Left ventricle myocardium inferior (tissue), 1 donor: ENCODE results near the gene PLEKHG3. TPM values are rescaled to one million over a fixed set of nuclear protein-coding genes. Genes with fewer than 3 reads are reported as not detected.

Source experiments
- DNase-seq: peaks from one replicate; pipeline ENCODE4 v3.0.0-alpha.2; 2020
- H3K27ac ChIP-seq: fragments of 200-600 bp; replicated peaks from 2 replicates; pipeline ENCODE4 v1.8.0; 2021
- H3K27me3 ChIP-seq: fragments of 200-600 bp; 2 replicates; pipeline ENCODE4 v1.8.0; 2021; ENCODE audit warnings: low read depth
- H3K36me3 ChIP-seq: fragments of 200-600 bp; 2 replicates; pipeline ENCODE4 v1.8.0; 2021
- H3K4me1 ChIP-seq: fragments of 200-600 bp; 2 replicates; pipeline ENCODE4 v1.8.0; 2021
- H3K4me3 ChIP-seq: fragments of 200-600 bp; 2 replicates; pipeline ENCODE4 v1.8.0; 2021; ENCODE audit warnings: mild to moderate bottlenecking, moderate library complexity
- H3K9me3 ChIP-seq: fragments of 200-600 bp; replicated peaks from 2 replicates; pipeline ENCODE4 v1.8.0; 2021
- CTCF ChIP-seq: fragments of 200-600 bp; IDR thresholded peaks from 2 replicates; pipeline ENCODE4 v1.8.0; 2021; ENCODE audit warnings: antibody characterized with exemption, mild to moderate bottlenecking, borderline replicate concordance
- intact Hi-C: fragments of 100-400 bp; cut with micrococcal nuclease; formaldehyde crosslinking; loops from one replicate; pipeline ENCODE4 v1.11.0; 2022
- total RNA-seq: library from RNA; stranded (reverse); fragmentation: NEBNext Ultra II Directional; extraction: Animal tissue kit (Norgen Biotek cat#: 25700); gene quantifications from one replicate; pipeline ENCODE4 v1.2.1, GENCODE V29; 2021
- donor health status: DM: no; HTN: yes; CAD: no; lungs with severe emphysema.

PLEKHG3 gene
- total RNA-seq, 1 donor from 2014 or later, result 16.5 TPM

GRCh38 chr14:64769096-64770020 lies 65.1 kb downstream of the PLEKHG3 start:
- H3K4me3 ChIP-seq, result no peak overlapping the region
- TF ChIP-seq CTCF, result no peak
- intact Hi-C loops, result no loop called here
- H3K36me3 ChIP-seq, result peaks cover 50% of the 10 kb centered on the region
- H3K9me3 ChIP-seq, result no peaks in the 10 kb centered on the region
- H3K27ac ChIP-seq, result no peak overlapping the region
- H3K27me3 ChIP-seq, result no peaks in the 10 kb centered on the region
- H3K4me1 ChIP-seq, result peaks cover 4% of the 10 kb centered on the region
- DNase-seq, result no peak

- Histone ChIP-seq H3K27ac (no peak overlapping the region), H3K27me3 (no peaks in the 10 kb centered on the region), H3K4me3 (no peak overlapping the region), H3K36me3 (peaks cover 58% of the 10 kb centered on the region), H3K4me1 (no peaks in the 10 kb centered on the region), H3K9me3 (no peaks in the 10 kb centered on the region)
- intact Hi-C loops, result no loop called here
- DNase-seq, result no peak
- no peak for TF ChIP-seq CTCF
Measured at GRCh38 chr14:64770751-64771150, 66.5 kb downstream of the PLEKHG3 start.

- no peaks in the 10 kb centered on the region for H3K27me3 ChIP-seq
- intact Hi-C loops, result no loop called here
- no peaks in the 10 kb centered on the region for H3K9me3 ChIP-seq
- TF ChIP-seq CTCF, result no peak
- no peak for DNase-seq
- no peak overlapping the region for H3K4me3 ChIP-seq
- peaks cover 58% of the 10 kb centered on the region for H3K36me3 ChIP-seq
- no peaks in the 10 kb centered on the region for H3K4me1 ChIP-seq
- no peak overlapping the region for H3K27ac ChIP-seq
Measured at GRCh38 chr14:64771161-64771560, 66.9 kb downstream of the PLEKHG3 start.

- no peak for TF ChIP-seq CTCF
- intact Hi-C loops, result no loop called here
- H3K27ac ChIP-seq, result no peak overlapping the region
- no peaks in the 10 kb centered on the region for H3K9me3 ChIP-seq
- no peak for DNase-seq
- H3K27me3 ChIP-seq, result no peaks in the 10 kb centered on the region
- peaks cover 8% of the 10 kb centered on the region for H3K4me1 ChIP-seq
- peaks cover 58% of the 10 kb centered on the region for H3K36me3 ChIP-seq
- H3K4me3 ChIP-seq, result no peak overlapping the region
Measured at GRCh38 chr14:64772397-64772950, 68.2 kb downstream of the PLEKHG3 start.

- no peak overlapping the region for H3K4me3 ChIP-seq
- H3K9me3 ChIP-seq, result no peaks in the 10 kb centered on the region
- intact Hi-C loops, result no loop called here
- H3K27ac ChIP-seq, result no peak overlapping the region
- no peak for TF ChIP-seq CTCF
- H3K4me1 ChIP-seq, result peaks cover 14% of the 10 kb centered on the region
- H3K27me3 ChIP-seq, result no peaks in the 10 kb centered on the region
- H3K36me3 ChIP-seq, result peaks cover 58% of the 10 kb centered on the region
- DNase-seq, result no peak
Measured at GRCh38 chr14:64773046-64773445, 68.8 kb downstream of the PLEKHG3 start.
